ENCODE measurements around the gene ZNF134. TPM values are rescaled to one million over a fixed set of nuclear protein-coding genes. Genes with fewer than 3 reads are reported as not detected.

The ZNF134 gene
- total RNA-seq, 1 donor from 2014 or later, result 32.3 TPM

- Histone ChIP-seq H3K79me2 (ENCODE audit: insufficient read depth, low read length) (no peaks in the 10 kb centered on the region), H3K9me3 (ENCODE audit: insufficient read depth, low read depth, low read length) (no peaks in the 10 kb centered on the region), H3K4me1 (ENCODE audit: insufficient read depth, low read length) (no peaks in the 10 kb centered on the region), H3K27ac (ENCODE audit: low read depth, low read length) (no peak overlapping the region), H3K36me3 (ENCODE audit: insufficient read depth, low read length) (no peaks in the 10 kb centered on the region), H2AFZ (ENCODE audit: low read depth, low read length) (no peak overlapping the region), H3K27me3 (ENCODE audit: insufficient read depth, low read length) (no peaks in the 10 kb centered on the region), H3K9ac (ENCODE audit: low read length) (no peak overlapping the region), H3K4me3 (ENCODE audit: insufficient read depth, low read depth, low read length) (no peak overlapping the region), H4K20me1 (ENCODE audit: insufficient read depth, low read length) (no peaks in the 10 kb centered on the region), H3K4me2 (ENCODE audit: low read length) (no peak overlapping the region)
- no peak for TF ChIP-seq EZH2 (IDR thresholded peaks at IDR 0.05; ENCODE audit: insufficient read depth, low read length)
- TF ChIP-seq CTCF (IDR thresholded peaks at IDR 0.05; ENCODE audit: insufficient read depth, low read depth, low read length), result no peak
- DNase-seq (ENCODE audit: low read depth) (no peak), FAIRE-seq (no peak)
- Mint-ChIP-seq H3K36me3 (ENCODE audit: low read depth, unreplicated experiment) (no peaks in the 10 kb centered on the region), H3K9me3 (ENCODE audit: unreplicated experiment) (no peaks in the 10 kb centered on the region), H3K4me3 (ENCODE audit: unreplicated experiment) (no peak overlapping the region), H3K27ac (ENCODE audit: unreplicated experiment) (no peak overlapping the region), H3K27me3 (ENCODE audit: low read depth, unreplicated experiment) (peaks cover 10% of the 10 kb centered on the region), H3K4me1 (ENCODE audit: low read depth, unreplicated experiment) (no peaks in the 10 kb centered on the region)
These were observed 51.3 kb downstream of the ZNF134 start for GRCh38 chr19:57665261-57665806.

- no peaks in the 10 kb centered on the region for H3K36me3 Mint-ChIP-seq (ENCODE audit: low read depth, unreplicated experiment)
- peaks cover 20% of the 10 kb centered on the region for H3K27me3 Mint-ChIP-seq (ENCODE audit: low read depth, unreplicated experiment)
- Histone ChIP-seq H2AFZ (ENCODE audit: low read depth, low read length) (no peak overlapping the region), H3K36me3 (ENCODE audit: insufficient read depth, low read length) (no peaks in the 10 kb centered on the region), H3K9me3 (ENCODE audit: insufficient read depth, low read depth, low read length) (no peaks in the 10 kb centered on the region), H3K79me2 (ENCODE audit: insufficient read depth, low read length) (no peaks in the 10 kb centered on the region), H3K4me2 (ENCODE audit: low read length) (no peak overlapping the region), H4K20me1 (ENCODE audit: insufficient read depth, low read length) (no peaks in the 10 kb centered on the region), H3K4me3 (ENCODE audit: insufficient read depth, low read depth, low read length) (no peak overlapping the region), H3K9ac (ENCODE audit: low read length) (no peak overlapping the region), H3K27me3 (ENCODE audit: insufficient read depth, low read length) (no peaks in the 10 kb centered on the region), H3K27ac (ENCODE audit: low read depth, low read length) (no peak overlapping the region), H3K4me1 (ENCODE audit: insufficient read depth, low read length) (no peaks in the 10 kb centered on the region)
- DNase-seq (ENCODE audit: low read depth) (no peak), FAIRE-seq (no peak)
- H3K4me1 Mint-ChIP-seq (ENCODE audit: low read depth, unreplicated experiment), result no peaks in the 10 kb centered on the region
- TF ChIP-seq CTCF (IDR thresholded peaks at IDR 0.05; ENCODE audit: insufficient read depth, low read depth, low read length), result no peak
- no peak for TF ChIP-seq EZH2 (IDR thresholded peaks at IDR 0.05; ENCODE audit: insufficient read depth, low read length)
- H3K27ac Mint-ChIP-seq (ENCODE audit: unreplicated experiment), result no peak overlapping the region
- H3K9me3 Mint-ChIP-seq (ENCODE audit: unreplicated experiment), result no peaks in the 10 kb centered on the region
- H3K4me3 Mint-ChIP-seq (ENCODE audit: unreplicated experiment), result no peak overlapping the region
These were observed 53.2 kb downstream of the ZNF134 start for GRCh38 chr19:57667228-57667627.

GRCh38 chr19:57668635-57669034, 54.6 kb downstream of the ZNF134 start, which contains the start of gene ZSCAN4:
Gene ZSCAN4, plus strand, starts transcription at chr19:57668935. Its CDS starts 7,211 bp downstream, at chr19:57676146.
- FAIRE-seq (no peak), DNase-seq (ENCODE audit: low read depth) (no peak)
- H3K9me3 ChIP-seq (ENCODE audit: insufficient read depth, low read depth, low read length), result no peaks in the 10 kb centered on the region
- H3K4me3 ChIP-seq (ENCODE audit: insufficient read depth, low read depth, low read length), result no peak within 1 kb of the TSS
- no peak within 1 kb of the TSS for H3K4me2 ChIP-seq (ENCODE audit: low read length)
- peaks cover 24% of the 10 kb centered on the region for H3K27me3 Mint-ChIP-seq (ENCODE audit: low read depth, unreplicated experiment)
- H3K4me3 Mint-ChIP-seq (ENCODE audit: unreplicated experiment), result no peak within 1 kb of the TSS
- no peak within 1 kb of the TSS for H3K27ac Mint-ChIP-seq (ENCODE audit: unreplicated experiment)
- H4K20me1 ChIP-seq (ENCODE audit: insufficient read depth, low read length), result no peaks in the 10 kb centered on the region
- no peaks in the 10 kb centered on the region for H3K4me1 Mint-ChIP-seq (ENCODE audit: low read depth, unreplicated experiment)
- TF ChIP-seq EZH2 (IDR thresholded peaks at IDR 0.05; ENCODE audit: insufficient read depth, low read length) (no peak), CTCF (IDR thresholded peaks at IDR 0.05; ENCODE audit: insufficient read depth, low read depth, low read length) (no peak)
- no peaks in the 10 kb centered on the region for H3K36me3 Mint-ChIP-seq (ENCODE audit: low read depth, unreplicated experiment)
- no peaks in the 10 kb centered on the region for H3K4me1 ChIP-seq (ENCODE audit: insufficient read depth, low read length)
- no peaks in the 10 kb centered on the region for H3K27me3 ChIP-seq (ENCODE audit: insufficient read depth, low read length)
- no peaks in the 10 kb centered on the region for H3K79me2 ChIP-seq (ENCODE audit: insufficient read depth, low read length)
- no peak within 1 kb of the TSS for H2AFZ ChIP-seq (ENCODE audit: low read depth, low read length)
- no peaks in the 10 kb centered on the region for H3K9me3 Mint-ChIP-seq (ENCODE audit: unreplicated experiment)
- no peaks in the 10 kb centered on the region for H3K36me3 ChIP-seq (ENCODE audit: insufficient read depth, low read length)
- no peak within 1 kb of the TSS for H3K27ac ChIP-seq (ENCODE audit: low read depth, low read length)
- H3K9ac ChIP-seq (ENCODE audit: low read length), result no peak within 1 kb of the TSS
